DOHH2 (cell line): ENCODE results near the gene ASPSCR1.

Experiments
- EZH2phosphoT487 ChIP-seq: fragments of 200-600 bp; sonication (generic); IDR thresholded peaks from 2 replicates; pipeline ENCODE4 v1.6.1; 2017; ENCODE audit warnings: borderline replicate concordance, mild to moderate bottlenecking, antibody characterized with exemption, low read length, moderate library complexity, mixed read lengths
- TF ChIP-seq, protein P1 (sequence below): fragments of 200-600 bp; sonication (generic); IDR thresholded peaks from one replicate; pipeline ENCODE4 v1.5.1; 2014; ENCODE audit warnings: antibody characterized with exemption, mild to moderate bottlenecking, low read depth, low read length; ENCODE audit not compliant: poor library complexity, severe bottlenecking

DNA sequence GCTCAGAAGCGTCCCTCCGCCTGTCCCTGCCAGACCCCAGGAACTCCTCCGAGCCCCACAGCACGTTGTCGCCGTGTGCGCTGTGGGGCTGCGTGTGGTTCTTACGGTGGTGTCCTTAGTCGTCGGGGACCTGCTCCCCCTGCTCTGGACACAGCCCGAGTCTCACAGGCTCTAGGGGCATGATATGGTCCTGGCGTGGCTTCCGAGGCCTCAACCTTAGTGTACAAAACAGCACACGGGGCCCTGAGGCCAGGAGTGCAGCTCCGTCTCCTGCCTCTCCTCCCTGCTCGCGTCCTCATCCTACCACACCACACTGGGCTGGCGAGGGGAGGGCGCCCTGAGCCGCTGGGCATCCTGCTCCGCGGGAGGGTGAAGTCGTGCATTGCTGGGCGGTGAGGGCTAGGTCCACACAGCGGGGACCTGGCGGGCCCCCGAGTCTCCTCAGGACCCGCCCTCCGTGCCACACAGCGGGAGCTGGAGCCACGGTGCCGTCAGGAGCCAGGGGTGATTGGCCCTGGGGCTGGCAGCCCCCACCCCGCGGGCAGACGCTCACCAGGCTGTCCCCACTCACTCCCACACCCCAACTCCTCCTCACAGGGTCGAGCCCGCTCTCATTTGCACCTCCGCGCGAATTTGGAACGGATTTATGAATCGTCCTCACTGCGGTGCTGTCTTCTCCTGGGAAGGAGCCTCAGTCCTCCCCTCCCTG is 48.7 kb upstream of the ASPSCR1 start:
- TF ChIP-seq, protein P1, sequence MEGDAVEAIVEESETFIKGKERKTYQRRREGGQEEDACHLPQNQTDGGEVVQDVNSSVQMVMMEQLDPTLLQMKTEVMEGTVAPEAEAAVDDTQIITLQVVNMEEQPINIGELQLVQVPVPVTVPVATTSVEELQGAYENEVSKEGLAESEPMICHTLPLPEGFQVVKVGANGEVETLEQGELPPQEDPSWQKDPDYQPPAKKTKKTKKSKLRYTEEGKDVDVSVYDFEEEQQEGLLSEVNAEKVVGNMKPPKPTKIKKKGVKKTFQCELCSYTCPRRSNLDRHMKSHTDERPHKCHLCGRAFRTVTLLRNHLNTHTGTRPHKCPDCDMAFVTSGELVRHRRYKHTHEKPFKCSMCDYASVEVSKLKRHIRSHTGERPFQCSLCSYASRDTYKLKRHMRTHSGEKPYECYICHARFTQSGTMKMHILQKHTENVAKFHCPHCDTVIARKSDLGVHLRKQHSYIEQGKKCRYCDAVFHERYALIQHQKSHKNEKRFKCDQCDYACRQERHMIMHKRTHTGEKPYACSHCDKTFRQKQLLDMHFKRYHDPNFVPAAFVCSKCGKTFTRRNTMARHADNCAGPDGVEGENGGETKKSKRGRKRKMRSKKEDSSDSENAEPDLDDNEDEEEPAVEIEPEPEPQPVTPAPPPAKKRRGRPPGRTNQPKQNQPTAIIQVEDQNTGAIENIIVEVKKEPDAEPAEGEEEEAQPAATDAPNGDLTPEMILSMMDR = no peak
- TF ChIP-seq EZH2phosphoT487 = no peak
